HepG2 (cell line): ENCODE data around the gene ANKAR. TPM values are rescaled to one million over a fixed set of nuclear protein-coding genes. Genes with fewer than 3 reads are reported as not detected.
A peak's percentile ranks its signal among the peaks of the same experiment; 100 is the strongest.

Source experiments
- AFF4 ChIP-seq: sonication (generic); formaldehyde crosslinking; IDR thresholded peaks from 2 replicates; pipeline ENCODE4 v1.4.0; 2020; ENCODE audit warnings: missing genetic modification reagents
- ATF4 ChIP-seq, 2 experiments: fragments of 450-650 bp in 1 of 2; sonication (generic) in 1 of 2; formaldehyde crosslinking; IDR thresholded peaks; 2 replicates each; pipeline versions ENCODE4 v1.5.0 to v1.8.0; 2020 to 2022; ENCODE audit warnings: mild to moderate bottlenecking in 1 of 2, missing genetic modification reagents in 1 of 2
- BHLHE40 ChIP-seq: IDR thresholded peaks from 2 replicates; pipeline ENCODE4 v1.6.1; 2011; ENCODE audit warnings: low read length, improper control_type of control experiment
- BRF2 ChIP-seq: sonication (generic); formaldehyde crosslinking; IDR thresholded peaks from 2 replicates; pipeline ENCODE4 v1.8.1; 2022; ENCODE audit warnings: mild to moderate bottlenecking, missing genetic modification reagents
- CCDC6 ChIP-seq: sonication (generic); formaldehyde crosslinking; IDR thresholded peaks from 2 replicates; pipeline ENCODE4 v1.8.1; 2022; ENCODE audit warnings: mild to moderate bottlenecking, missing genetic modification reagents, moderate library complexity
- CHD4 ChIP-seq: fragments of 200-600 bp; sonication (generic); IDR thresholded peaks from 2 replicates; pipeline ENCODE4 v1.7.0; 2017; ENCODE audit warnings: mild to moderate bottlenecking, low read length, borderline replicate concordance
- ISL2 ChIP-seq: sonication (generic); formaldehyde crosslinking; IDR thresholded peaks from 2 replicates; pipeline ENCODE4 v1.5.0; 2020; ENCODE audit warnings: missing genetic modification reagents
- MATR3 ChIP-seq: sonication (generic); formaldehyde crosslinking; IDR thresholded peaks from 2 replicates; pipeline ENCODE4 v1.4.0; 2020; ENCODE audit warnings: missing genetic modification reagents
- NKX3-1 ChIP-seq: sonication (generic); formaldehyde crosslinking; IDR thresholded peaks from 2 replicates; pipeline ENCODE4 v1.5.0; 2020; ENCODE audit warnings: missing genetic modification reagents
- PREB ChIP-seq: sonication (generic); formaldehyde crosslinking; IDR thresholded peaks from 2 replicates; pipeline ENCODE4 v1.4.0; 2020; ENCODE audit warnings: missing genetic modification reagents
- RARA ChIP-seq: IDR thresholded peaks from 2 replicates; pipeline ENCODE4 v1.6.1; 2016; ENCODE audit warnings: missing genetic modification reagents, missing compliant biosample characterization
- TBP ChIP-seq: sonication (generic); formaldehyde crosslinking; IDR thresholded peaks from 2 replicates; pipeline ENCODE4 v1.5.0; 2020; ENCODE audit warnings: missing genetic modification reagents
- THAP11 ChIP-seq: IDR thresholded peaks from 2 replicates; pipeline ENCODE4 v1.6.1; 2016; ENCODE audit warnings: missing biosample characterization, missing genetic modification reagents
- U2AF2 ChIP-seq: fragments of 200-400 bp; formaldehyde crosslinking; IDR thresholded peaks from 2 replicates; pipeline ENCODE4 v1.6.1; 2017; ENCODE audit warnings: low read depth, mild to moderate bottlenecking, low read length
- ZFP36L1 ChIP-seq: sonication (generic); formaldehyde crosslinking; IDR thresholded peaks from 2 replicates; pipeline ENCODE4 v1.8.0; 2022; ENCODE audit warnings: mild to moderate bottlenecking, missing genetic modification reagents, moderate library complexity
- ZFP62 ChIP-seq: sonication (generic); formaldehyde crosslinking; IDR thresholded peaks from 2 replicates; pipeline ENCODE4 v1.4.0; 2020; ENCODE audit warnings: missing genetic modification reagents
- ZNF770 ChIP-seq: sonication (generic); formaldehyde crosslinking; IDR thresholded peaks from 2 replicates; pipeline ENCODE4 v1.5.0; 2020; ENCODE audit warnings: mild to moderate bottlenecking, missing genetic modification reagents
- polyA plus RNA-seq, 8 experiments: library from polyadenylated mRNA; depleted of rRNA in 3 of 8; stranded (reverse) in 7 of 8; unstranded in 1 of 8; fragments of >200 nt; fragmentation: Illumina TruSeq in 4 of 8; extraction: Trizol in 4 of 8; gene quantifications; 2 replicates each; pipeline versions ENCODE4 v1.2.1 to v1.2.3, GENCODE V29; 2011 to 2016; ENCODE audit warnings: low read depth in 4 of 8, missing spikeins in 1 of 8, mixed read lengths in 1 of 8; ENCODE audit not compliant: insufficient read depth in 1 of 8
- total RNA-seq, 5 experiments: library from RNA; depleted of rRNA; stranded (reverse); fragments of >200 nt; fragmentation: Illumina TruSeq; extraction: Trizol; gene quantifications; 2 replicates each; pipeline ENCODE4 v1.2.3, GENCODE V29; 2016; ENCODE audit warnings: low read depth in 1 of 5
- TF ChIP-seq, protein P1 (sequence below): sonication (generic); formaldehyde crosslinking; IDR thresholded peaks from 2 replicates; pipeline ENCODE4 v1.4.0; 2020; ENCODE audit warnings: missing genetic modification reagents

ANKAR gene
- total and polyA plus RNA-seq, 2 of the 13 experiments (the other 11 are each of a cell fraction or from before 2014, with no cell fraction given) = 3.6 to 5.0 TPM

GRCh38 chr2:189674374-189675112 is at the start of gene ANKAR (continued):
- peak; percentile 85 for TF ChIP-seq THAP11 (CRISPR knock-in tag)
- TF ChIP-seq ZFP36L1 (CRISPR knock-in tag) = peak; percentile 58; the same call in 1 of the 2 replicates
- no peak for TF ChIP-seq U2AF2
- TF ChIP-seq BRF2 (CRISPR knock-in tag) = peak; percentile 97
- peak; percentile 100 for TF ChIP-seq CCDC6 (CRISPR knock-in tag)
- TF ChIP-seq ISL2 = peak; percentile 71; the same call in 1 of the 2 replicates
- peak; percentile 55; the same call in 1 of the 2 replicates for TF ChIP-seq BHLHE40
- TF ChIP-seq NKX3-1 (CRISPR knock-in tag) = peak; percentile 95
- no peak for TF ChIP-seq CHD4
- peak in 1 of 2 experiments; percentile 82; a peak in 2 of 4 replicates for TF ChIP-seq ATF4 (CRISPR knock-in tag; IDR thresholded peaks at IDR 0.05)
- TF ChIP-seq ZFP62 (CRISPR knock-in tag) = no peak
- no peak for TF ChIP-seq TBP
- TF ChIP-seq, protein P1, sequence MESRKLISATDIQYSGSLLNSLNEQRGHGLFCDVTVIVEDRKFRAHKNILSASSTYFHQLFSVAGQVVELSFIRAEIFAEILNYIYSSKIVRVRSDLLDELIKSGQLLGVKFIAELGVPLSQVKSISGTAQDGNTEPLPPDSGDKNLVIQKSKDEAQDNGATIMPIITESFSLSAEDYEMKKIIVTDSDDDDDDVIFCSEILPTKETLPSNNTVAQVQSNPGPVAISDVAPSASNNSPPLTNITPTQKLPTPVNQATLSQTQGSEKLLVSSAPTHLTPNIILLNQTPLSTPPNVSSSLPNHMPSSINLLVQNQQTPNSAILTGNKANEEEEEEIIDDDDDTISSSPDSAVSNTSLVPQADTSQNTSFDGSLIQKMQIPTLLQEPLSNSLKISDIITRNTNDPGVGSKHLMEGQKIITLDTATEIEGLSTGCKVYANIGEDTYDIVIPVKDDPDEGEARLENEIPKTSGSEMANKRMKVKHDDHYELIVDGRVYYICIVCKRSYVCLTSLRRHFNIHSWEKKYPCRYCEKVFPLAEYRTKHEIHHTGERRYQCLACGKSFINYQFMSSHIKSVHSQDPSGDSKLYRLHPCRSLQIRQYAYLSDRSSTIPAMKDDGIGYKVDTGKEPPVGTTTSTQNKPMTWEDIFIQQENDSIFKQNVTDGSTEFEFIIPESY = peak; percentile 94
- no peak for TF ChIP-seq MATR3 (CRISPR knock-in tag)
- peak; percentile 93 for TF ChIP-seq ZNF770 (CRISPR knock-in tag)
- TF ChIP-seq AFF4 (CRISPR knock-in tag) = 0 out of 2 replicates have a peak, but pooled peaks have one; percentile 65
- no peak; the same call in 1 of the 2 replicates for TF ChIP-seq RARA (CRISPR knock-in tag)
- TF ChIP-seq PREB (CRISPR knock-in tag) = peak; percentile 90; the same call in 1 of the 2 replicates
